HG02678 (cell line): ENCODE measurements around the gene DDIT3.
A peak's percentile ranks its signal among the peaks of the same experiment; 100 is the strongest.

Experiments used
- ATAC-seq: cut with Tn5 transposase; IDR thresholded peaks from one replicate; pipeline ENCODE4 v1.9.1; 2021; ENCODE audit warnings: mild to moderate bottlenecking, moderate library complexity; ENCODE audit not compliant: unreplicated experiment

The DDIT3 gene

GRCh38 chr12:57547288-57548012 lies 27.1 kb upstream of the DDIT3 start:
- ATAC-seq: no peak

GRCh38 chr12:57546438-57547287 lies 26.3 kb upstream of the DDIT3 start, which contains the start of gene DCTN2:
Gene DCTN2, minus strand, starts transcription at chr12:57547192. Its CDS starts 129 bp downstream, at chr12:57547063.
- ATAC-seq: peak; percentile 98

- ATAC-seq: no peak
Observed at GRCh38 chr12:57545809-57546437, 25.6 kb upstream of the DDIT3 start.

GRCh38 chr12:57543581-57543980 lies 23.3 kb upstream of the DDIT3 start:
- ATAC-seq: no peak

GRCh38 chr12:57541717-57542116 lies 21.4 kb upstream of the DDIT3 start:
- ATAC-seq: no peak

- no peak for ATAC-seq
Observed at GRCh38 chr12:57541001-57541400, 20.7 kb upstream of the DDIT3 start.

GRCh38 chr12:57539134-57539768 lies 18.9 kb upstream of the DDIT3 start:
- no peak for ATAC-seq

- no peak for ATAC-seq
Observed at GRCh38 chr12:57536597-57536942, 16.3 kb upstream of the DDIT3 start.

GRCh38 chr12:57535764-57536596 lies 15.7 kb upstream of the DDIT3 start:
- ATAC-seq: no peak

- ATAC-seq: no peak
Observed at GRCh38 chr12:57534991-57535543, 14.8 kb upstream of the DDIT3 start.

GRCh38 chr12:57534250-57534649 lies 13.9 kb upstream of the DDIT3 start:
- no peak for ATAC-seq

- ATAC-seq: no peak
Observed at GRCh38 chr12:57533108-57533507, 12.8 kb upstream of the DDIT3 start.

GRCh38 chr12:57531836-57532235 lies 11.5 kb upstream of the DDIT3 start:
- ATAC-seq: no peak

GRCh38 chr12:57530396-57531142 lies 10.3 kb upstream of the DDIT3 start:
- no peak for ATAC-seq

GRCh38 chr12:57529831-57530230 lies 9.5 kb upstream of the DDIT3 start:
- ATAC-seq: no peak

GRCh38 chr12:57528831-57529555 lies 8.7 kb upstream of the DDIT3 start:
- no peak for ATAC-seq

GRCh38 chr12:57528176-57528575 lies 7.9 kb upstream of the DDIT3 start:
- no peak for ATAC-seq

- no peak for ATAC-seq
Observed at GRCh38 chr12:57527184-57527583, 6.9 kb upstream of the DDIT3 start.
